NCI-H446 treated with DMSO at 0.1 percent for 48 hours (cell line): ENCODE results near the gene PPP2R3B.
"Not testable (repeated sequence)": the region's sequence is repeated elsewhere in the genome, so short reads cannot be mapped to it uniquely, and the experiment has no call there.

Experiments used
- DNase-seq: peaks from one replicate; lab custom pipeline; 2025; lab: John Stamatoyannopoulos, UW

The PPP2R3B gene

DNA sequence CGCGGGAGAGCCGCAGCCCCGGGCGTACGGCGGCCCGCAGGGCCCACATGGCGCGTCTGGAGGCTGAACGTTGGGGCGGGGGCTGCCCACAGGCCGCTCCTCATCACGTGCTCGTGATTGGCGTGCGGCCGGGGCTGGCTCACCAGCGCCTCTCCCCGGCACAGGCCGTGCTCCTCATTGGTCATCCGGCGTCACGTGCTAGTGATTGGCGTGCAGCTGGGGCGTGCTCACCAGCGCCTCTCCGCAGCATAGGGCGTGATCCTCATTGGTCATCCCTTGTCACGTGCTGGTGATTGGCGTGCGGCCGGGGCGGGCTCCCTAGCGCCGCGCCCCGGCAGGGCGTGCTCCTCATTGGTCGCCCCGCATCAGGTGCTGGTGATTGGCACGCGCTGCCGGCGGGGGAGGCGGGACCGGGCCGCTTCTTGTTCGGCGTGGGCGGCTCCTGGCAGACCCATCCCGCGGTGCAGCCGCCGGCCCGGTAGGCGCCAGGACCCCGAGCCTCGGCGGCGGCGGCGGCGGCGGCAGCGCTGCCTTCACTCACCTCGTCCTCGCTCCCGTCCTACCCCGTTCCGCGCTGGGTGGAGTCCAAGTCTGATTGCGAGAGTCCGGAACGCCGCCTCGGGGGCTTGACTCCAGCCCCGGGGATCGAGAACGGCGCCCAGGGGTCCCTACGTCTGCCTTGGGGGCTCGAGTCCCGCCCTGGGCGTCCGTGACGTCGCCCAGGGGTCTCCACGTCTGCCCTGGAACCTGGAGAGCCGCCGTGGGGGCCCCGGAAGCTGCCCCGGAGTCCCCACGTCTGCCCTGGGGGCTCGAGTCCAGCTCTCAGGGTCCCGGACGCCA, 67.7 kb downstream of the PPP2R3B start, which contains the start of gene GTPBP6:
Gene GTPBP6 (minus strand): TSS at position 58 of the 840 bp plus-strand sequence. CDS start 9 bp downstream, at position 49.
- no peak for DNase-seq

DNA sequence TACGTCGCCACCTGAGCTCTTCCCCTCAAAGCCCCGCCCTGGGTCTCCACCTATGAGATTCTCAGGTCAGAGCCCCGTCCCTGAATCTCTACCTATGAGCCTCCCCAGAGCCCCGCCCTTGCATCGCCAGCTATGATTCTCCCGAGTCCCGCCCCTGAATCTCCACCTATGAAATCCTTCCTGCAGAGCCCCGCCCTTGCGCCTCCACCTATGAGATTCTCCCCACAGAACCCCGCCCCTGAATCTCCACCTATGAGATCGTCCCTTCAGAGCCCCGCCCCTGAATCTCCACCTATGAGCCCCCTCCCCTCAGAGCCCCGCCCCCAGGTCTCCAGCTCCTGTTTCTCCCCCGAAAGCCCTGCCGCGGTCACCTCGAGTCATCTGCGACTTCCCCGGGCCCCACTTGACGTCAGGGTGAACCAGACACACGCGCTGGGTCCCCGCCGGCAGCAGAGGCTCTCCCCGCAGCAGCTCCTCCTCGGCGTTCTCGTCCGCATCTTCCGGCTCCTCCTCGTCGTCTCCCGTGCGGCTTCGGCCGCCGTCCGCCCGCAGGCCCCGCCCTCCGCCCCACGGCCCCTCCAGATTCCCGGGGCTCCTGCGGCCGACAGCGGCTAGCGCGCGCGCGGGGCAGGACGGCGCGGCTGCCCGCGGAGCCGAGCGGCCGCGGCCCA, 68.5 kb downstream of the PPP2R3B start:
- no peak for DNase-seq

DNA sequence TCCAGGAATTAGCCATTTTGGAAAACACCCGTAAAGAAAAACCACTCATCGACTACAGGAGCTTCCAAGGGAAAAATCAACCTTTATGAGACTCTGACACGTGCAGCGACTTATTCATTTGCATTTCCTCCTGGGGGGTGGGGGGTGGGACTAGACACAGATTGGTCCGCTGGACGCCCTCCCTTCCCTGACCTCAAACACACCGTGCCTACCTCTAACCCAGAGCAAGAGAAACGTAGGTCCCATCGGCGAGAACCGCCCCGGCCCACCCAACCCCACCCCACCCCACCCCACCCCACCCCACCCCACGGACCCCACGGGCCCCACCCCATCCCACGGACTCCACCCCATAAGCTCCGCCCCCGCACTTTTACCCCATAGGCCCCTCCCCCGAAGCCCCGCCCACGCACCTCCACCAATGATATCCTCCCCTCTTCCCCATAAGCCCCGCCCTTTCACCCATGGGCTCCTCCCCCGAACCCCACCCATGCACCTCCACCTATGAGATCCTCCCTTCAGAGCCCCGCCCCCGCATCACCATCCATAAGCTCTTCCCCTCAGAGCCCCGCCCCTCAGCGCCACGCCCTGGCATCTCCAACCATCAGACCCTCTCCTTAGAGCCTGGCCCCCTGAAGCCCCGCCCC, 69.2 kb downstream of the PPP2R3B start:
- DNase-seq: no peak

DNA sequence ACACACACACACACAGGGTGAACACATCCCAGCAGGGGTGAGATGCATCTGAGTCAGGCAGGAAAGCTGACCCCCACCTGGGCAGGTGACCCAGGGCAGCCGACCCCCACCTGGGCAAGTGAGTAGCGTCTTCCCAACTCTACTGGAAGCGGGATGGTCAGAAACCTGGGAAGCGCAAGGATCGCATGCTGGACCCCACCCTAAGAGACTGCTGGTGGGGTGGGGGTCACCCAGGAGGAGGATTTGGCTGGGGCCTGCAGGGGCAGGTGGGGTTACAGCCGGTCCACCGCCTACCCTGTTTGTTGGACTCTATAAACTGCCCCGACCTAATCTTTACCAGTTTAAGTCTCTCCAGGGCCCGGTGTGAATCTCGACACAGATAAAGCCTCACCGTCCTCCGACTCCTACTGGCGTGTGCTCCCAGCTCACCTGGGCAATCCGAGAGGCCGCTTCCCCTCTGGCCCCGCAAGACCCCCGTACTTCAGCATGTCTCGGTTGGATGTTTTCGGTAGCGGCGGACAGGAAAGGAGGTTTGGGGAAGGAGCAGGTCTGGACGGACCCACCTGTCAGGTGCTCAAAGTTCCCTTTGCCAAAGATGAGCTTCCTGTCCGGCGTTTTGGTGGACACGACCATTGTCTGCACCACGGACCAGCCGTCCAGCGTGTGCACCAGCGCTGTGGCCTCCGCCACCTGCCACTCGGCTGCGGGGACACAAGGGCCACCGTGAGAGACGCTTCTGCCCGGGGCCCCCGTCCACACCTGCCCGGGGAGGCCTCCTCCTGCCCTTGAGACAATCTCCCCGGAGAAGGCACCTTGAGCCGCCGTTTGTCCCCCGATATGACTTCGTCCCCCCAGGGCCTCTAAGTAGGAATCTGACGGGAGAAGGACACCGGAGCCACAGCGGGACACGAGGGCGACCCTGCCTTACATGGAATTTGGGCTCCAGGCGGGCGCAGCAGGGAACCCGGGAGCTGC, 70.1 kb downstream of the PPP2R3B start:
- no peak for DNase-seq

DNA sequence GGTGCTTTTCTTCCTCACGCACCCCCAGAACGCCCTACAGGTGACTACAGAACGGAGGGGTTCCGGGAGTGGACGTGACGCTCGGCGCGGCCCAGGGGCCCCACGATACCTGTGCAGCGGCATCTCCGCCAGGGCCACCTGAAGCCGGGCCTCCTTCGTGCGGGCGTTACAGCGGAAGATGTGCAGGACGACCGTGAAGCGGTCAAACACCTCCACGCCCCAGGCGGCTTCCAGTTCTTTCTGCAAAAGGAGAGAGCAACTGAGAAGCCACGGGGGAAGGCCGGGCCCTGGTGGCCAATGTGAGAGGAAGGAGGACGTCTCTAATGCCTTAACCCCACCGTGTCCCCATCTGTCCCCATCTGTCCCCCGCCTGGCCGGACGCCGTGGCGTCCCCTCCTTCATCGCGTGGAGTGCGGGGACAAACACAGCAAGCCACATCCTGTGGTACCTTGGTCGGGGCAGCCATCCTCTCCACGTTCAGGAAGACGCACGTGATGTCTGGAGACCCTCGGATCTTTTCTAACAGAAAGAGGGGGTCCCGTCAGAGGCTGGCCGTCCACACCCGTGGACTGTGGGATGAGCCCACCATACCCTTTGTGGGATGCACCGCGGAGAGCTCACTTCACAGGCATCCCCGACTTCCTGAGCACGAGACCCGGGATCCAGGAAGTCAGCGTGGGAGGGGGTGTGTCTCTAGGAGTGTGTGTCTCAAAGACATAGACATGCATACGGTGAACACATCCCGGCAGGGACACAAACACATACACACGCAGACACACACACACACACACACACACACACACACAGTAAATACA, 71.7 kb downstream of the PPP2R3B start:
- DNase-seq: no peak

DNA sequence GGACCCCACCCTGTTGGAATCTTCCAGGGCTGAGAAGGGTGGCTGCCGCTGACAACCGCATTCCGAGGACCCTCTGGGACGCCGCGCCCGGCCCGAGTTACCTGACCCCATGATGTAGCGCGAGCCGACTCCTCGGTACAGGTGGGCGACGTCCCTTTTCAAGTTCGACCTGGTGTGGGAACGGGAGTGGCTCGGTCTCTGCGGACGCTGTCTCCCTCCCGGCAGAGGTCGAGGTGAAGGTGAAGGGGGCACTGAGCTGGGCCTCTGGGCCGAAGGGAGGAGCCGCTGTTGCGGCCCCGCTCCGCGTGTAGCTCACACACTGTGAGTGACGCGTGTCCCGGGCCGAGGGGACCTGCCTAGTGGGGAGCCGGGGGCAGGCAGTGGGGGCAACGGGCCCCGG, 72.7 kb downstream of the PPP2R3B start:
- DNase-seq: no peak

DNA sequence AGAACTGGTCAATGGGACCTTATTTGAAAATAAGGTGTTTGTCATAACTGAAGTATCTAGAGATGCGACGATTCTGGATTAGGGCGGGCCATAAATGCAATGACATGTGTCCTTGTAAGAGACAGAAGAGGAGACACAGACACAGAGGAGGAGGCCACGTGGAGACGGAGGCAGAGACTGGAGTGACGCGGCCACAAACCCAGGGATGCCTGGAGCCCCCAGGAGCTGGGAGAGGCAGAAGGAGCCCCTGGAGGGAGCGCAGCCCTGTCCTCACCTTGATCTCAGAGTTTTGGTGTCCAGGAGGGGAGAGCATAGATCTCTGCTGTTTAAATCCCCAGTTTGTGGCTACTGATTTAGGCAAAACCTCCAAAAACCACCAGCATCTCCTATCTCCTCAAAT, 73.2 kb downstream of the PPP2R3B start:
- DNase-seq: no peak

DNA sequence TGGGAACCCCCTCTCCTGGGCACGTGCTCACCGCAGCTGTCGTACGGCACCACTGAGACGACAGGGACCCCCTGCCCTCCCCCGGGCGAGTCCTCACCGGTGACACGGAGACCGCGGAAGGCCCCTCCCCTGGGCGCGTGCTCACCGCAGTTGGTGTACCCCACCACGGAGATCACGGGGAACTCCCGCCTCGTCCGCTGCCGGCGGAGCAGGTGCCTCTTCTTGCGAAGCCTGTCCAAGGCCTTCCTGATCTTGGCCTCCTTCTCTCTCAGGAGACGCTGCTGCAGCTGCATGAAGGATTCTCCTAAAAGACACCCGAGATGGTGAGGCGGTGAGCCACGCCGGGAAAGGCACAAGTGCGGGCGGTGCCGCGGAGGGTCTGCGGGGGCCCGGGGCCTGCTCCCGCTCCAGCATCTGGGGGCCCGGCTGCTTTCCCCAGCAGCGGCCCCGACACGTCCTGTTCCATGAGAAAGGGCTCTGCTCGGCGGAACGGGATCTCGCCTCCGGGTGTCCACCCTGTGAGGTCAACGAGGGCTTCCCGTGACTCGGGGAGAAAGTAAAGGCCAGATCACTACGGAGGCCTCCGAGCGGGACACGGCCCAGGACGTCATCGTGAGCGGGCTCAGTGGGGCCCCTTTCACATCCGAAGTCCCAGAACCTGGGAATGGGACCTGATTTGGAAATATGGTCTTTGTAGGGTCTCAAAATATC, 73.9 kb downstream of the PPP2R3B start:
- no peak for DNase-seq

DNA sequence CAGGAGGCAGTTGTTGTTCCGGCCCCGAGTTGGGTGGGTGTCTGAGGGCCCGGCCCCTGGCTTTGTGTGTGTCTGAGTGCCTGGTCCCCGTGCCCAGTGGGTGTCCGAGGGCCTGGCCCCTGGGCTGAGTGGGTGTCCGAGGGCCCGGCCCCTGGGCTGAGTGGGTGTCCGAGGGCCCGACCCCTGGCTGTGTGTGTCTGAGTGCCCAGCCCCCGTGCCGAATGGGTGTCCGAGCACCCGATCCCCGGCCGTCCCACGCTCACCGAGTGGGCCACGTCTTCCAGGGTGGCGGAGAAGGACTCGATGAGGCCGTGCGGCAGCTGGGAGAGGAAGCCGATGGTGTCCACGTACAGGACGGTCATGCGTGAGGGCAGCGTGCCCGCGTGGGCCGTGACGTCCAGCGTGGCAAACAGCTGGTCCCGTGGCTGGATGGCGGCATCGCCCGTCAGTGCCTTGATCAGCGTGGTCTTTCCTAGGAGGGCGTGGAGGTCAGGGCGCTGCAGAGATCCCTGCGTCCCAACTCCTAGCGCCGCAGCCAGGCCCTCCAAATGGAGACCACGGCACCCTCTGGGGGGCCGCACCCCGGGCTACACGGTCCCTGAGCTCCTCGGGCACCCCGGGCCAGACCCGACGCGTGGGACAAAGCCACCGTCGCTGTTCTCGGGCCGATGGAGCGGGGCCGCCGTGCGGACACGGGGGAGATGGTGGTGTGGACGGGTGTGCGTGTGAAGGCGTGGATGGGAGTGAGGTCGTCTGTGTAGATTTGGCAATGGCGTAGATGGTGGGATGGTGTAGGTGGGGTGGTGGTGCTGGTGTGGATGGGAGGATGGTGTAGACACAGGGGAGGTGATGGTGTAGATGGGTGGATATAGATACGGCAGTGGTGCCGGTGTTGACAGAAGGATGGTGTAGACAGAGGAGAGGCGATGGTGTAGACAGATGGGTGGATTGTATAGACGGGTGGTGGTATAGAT, 75.3 kb downstream of the PPP2R3B start:
- no peak for DNase-seq

DNA sequence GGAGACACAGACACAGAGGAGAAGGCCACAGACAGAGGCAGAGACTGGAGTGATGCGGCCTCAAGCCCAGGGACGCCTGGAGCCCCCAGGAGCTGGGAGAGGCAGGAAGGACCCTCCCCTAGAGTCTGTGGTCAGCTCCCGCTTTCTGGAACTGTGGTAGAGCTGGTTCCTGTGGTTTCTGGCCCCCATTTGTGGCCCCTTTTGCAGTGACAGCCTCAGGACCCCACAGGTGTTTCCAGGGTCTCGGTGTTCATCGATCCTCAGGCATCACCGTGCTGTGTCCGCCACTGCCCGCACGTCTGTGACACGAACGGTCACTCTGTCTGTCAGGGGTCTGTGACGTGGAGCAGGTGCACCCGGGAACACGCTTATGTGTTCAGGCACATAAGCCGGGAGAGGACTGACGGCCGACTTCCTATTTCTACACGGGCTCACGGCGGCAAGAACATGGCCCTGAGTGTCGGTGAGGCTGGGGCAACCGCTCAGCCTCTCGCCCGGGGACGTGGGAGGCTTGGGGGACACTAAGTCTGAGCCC, 76.0 kb downstream of the PPP2R3B start:
- no peak for DNase-seq

DNA sequence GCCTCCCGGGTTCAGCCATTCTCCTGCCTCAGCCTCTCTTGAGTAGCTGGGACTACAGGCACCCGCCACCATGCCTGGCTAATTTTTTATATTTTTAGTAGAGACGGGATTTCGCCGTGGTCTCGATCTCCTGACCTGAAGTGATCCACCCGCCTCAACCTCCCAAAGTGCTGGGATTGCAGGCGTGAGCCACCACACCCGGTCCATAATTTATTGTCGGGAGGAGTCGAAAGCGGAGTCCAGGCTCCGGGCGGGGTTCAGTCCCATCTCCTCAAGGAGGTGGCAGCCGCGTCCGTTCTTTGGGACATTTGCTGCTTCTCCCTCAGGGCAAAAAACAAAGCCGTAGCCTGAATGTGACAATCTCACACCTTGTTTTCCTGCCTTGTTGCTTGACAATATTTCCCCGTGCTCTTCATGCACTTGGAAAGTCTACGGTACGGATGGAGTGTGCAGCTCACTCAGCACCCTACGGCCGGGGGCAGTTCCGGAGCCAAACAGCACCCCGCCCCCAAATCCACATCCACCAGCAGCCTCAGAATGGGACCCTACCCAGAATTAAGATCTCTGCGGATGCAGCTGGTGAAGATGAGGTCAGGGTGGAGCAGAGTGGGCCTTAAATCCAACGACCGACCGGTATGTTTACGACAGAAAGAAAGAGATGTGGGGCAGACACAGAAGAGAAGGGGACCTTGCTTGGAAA, 77.7 kb downstream of the PPP2R3B start:
- DNase-seq: no peak

DNA sequence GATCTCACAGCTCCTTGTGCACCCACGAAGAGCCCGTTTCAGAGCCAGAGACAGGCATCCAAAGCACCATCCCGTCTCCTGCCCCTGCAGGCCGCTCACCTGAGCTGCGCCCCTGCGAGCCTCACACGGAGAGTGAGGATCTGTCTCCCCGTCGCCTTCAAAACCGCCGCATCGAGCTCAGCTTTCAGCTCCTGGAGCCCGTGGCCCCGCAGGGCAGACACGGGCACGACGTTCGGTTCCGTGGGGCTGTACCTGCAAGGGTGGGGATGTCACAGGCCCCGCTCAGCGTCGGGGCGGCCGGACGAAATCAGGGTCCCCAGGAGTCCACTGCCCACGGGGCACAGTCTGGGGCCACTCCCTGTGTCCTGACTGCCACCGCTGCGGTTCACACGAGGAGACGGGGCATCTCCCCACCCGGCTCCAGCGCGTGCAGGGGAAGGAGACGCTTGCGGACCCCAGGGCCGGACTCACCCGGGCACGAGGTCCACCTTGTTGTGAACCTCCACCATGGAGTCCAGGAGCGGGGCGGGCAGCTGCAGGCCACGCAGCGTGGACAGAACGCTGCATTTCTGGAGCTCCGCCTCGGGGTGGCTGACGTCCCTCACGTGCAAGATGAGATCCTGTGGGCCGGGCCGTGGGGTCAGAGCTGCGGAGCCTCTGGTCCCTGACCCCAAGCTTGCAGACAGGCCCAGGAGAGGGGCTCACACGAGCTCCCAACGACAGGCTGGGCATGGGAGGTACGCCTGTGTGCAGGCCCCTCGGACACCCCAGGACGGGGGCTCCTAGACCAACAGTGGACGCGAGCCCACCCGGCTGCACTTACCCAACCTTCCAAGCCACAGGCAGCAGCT, 79.2 kb downstream of the PPP2R3B start:
- DNase-seq: no peak

DNA sequence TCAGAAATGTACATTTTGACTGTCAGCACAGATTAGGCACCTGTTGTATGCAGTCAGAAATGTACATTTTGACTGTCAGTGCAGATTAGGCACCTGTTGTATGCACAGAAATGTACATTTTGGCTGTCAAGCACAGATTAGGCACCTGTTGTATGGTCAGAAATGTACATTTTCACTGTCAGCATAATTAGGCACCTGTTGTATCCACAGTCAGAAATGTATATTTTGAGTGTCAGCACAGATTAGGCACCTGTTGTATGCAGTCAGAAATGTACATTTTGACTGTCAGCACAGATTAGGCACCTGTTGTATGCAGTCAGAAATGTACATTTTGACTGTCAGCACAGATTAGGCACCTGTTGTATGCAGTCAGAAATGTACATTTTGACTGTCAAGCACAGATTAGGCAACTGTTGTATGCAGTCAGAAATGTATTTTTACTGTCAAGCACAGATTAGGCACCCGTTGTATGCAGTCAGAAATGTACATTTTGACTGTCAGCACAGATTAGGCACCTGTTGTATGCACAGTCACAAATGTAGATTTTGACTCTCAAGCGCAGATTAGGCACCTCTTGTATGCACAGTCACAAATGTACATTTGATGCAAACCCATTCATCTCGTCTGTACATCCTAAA, 80.0 kb downstream of the PPP2R3B start:
- not testable (repeated sequence) for DNase-seq

DNA sequence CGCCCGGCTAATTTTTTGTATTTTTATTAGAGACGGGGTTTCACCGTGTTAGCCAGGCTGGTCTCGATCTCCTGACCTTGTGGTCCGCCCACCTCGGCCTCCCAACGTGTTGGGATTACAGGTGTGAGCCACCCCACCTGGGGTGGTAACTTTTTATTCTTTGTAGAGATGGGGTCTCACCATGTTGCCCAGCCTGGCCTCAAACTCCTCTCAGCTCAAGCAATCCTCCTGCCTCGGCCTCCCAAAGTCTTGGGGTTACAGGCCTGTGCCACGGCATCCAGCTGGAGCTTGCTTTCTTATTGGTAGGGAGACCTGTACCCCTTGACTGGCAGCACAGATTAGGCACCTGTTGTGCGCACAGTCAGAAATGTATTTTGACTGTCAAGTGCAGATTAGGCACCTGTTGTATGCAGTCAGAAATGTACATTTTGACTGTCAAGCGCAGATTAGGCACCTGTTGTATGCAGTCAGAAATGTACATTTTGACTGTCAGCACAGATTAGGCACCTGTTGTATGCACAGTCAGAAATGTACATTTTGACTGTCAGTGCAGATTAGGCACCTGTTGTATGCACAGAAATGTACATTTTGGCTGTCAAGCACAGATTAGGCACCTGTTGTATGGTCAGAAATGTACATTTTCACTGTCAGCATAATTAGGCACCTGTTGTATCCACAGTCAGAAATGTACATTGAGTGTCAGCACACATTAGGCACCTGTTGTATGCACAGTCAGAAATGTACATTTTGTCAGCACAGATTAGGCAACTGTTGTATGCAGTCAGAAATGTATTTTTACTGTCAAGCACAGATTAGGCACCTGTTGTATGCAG, 80.7 kb downstream of the PPP2R3B start:
- not testable (repeated sequence) for DNase-seq

DNA sequence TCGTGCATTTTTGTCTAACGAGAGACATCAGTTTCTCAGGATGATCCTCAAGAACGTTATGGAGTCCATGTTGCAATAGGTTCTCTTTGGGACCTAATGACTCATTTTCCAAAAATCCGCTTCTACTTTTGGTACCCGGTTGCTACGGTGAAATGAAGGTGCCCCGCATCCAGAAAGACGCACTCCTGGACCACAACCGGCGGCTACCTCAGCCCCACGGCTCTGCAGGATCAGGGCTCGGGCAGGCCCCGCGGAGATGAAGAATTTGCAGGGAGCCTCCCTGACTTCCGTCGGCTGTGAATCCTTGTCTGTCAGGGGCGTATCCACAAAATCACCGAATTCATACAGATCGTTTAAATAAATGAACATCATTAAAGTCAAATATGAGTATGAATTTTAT, 83.7 kb downstream of the PPP2R3B start:
- DNase-seq: no peak

DNA sequence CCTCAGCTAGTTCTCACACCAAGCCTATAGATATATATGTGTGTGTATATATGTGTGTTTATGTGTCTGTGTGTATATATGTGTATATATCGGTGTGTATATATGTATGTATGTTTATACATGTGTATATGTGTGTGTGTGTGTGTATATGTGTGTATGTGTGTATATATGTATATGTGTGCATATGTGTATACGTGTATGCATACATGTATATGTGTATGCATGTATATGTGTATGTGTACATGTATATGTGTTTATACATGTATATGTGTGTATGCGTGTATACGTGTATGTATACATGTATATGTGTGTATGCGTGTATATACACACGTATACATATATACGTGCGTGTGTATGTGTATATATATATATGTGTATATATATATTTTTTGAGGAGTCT, 86.4 kb downstream of the PPP2R3B start:
- no peak for DNase-seq
